ACC112 (cell line): ENCODE data around the gene XAGE2.

Experiments
- H2AFZ ChIP-seq: fragments of 200-600 bp; sonication (generic); one replicate; pipeline ENCODE4 v1.6.0; 2017; ENCODE audit warnings: antibody characterized with exemption, low read length; ENCODE audit not compliant: unreplicated experiment
- H3K27ac ChIP-seq: fragments of 200-600 bp; sonication (generic); 2 replicates; pipeline ENCODE4 v1.5.1; 2014; ENCODE audit warnings: low read depth, mild to moderate bottlenecking, antibody characterized with exemption, low read length, moderate library complexity
- H3K27me3 ChIP-seq: fragments of 200-600 bp; sonication (generic); 2 replicates; pipeline ENCODE4 v1.6.1; 2014; ENCODE audit warnings: mild to moderate bottlenecking, antibody characterized with exemption, low read length, moderate library complexity, mixed read lengths; ENCODE audit not compliant: insufficient read depth
- H3K36me3 ChIP-seq: fragments of 200-600 bp; sonication (generic); 2 replicates; pipeline ENCODE4 v1.6.1; 2016; ENCODE audit warnings: mild to moderate bottlenecking, antibody characterized with exemption, low read length, moderate library complexity, mixed read lengths; ENCODE audit not compliant: insufficient read depth
- H3K4me1 ChIP-seq: fragments of 200-600 bp; sonication (generic); one replicate; pipeline ENCODE4 v1.6.1; 2016; ENCODE audit warnings: low read length, mixed read lengths; ENCODE audit not compliant: insufficient read depth, unreplicated experiment, control insufficient read depth
- H3K4me3 ChIP-seq: fragments of 200-600 bp; sonication (generic); 2 replicates; pipeline ENCODE4 v1.5.1; 2014; ENCODE audit warnings: mild to moderate bottlenecking, low read depth, low read length
- H3K79me2 ChIP-seq: fragments of 200-600 bp; sonication (generic); one replicate; pipeline ENCODE4 v1.6.0; 2016; ENCODE audit warnings: low read length; ENCODE audit not compliant: control insufficient read depth, unreplicated experiment, insufficient read depth

XAGE2 gene

GRCh38 chrX:52359614-52360232 is 9.1 kb upstream of the XAGE2 start:
- no peak overlapping the region for H3K27ac ChIP-seq
- H3K36me3 ChIP-seq = no peaks in the 10 kb centered on the region
- no peaks in the 10 kb centered on the region for H3K79me2 ChIP-seq
- H3K4me3 ChIP-seq = no peak overlapping the region
- H3K27me3 ChIP-seq = no peaks in the 10 kb centered on the region
- H2AFZ ChIP-seq = no peak overlapping the region
- H3K4me1 ChIP-seq = no peaks in the 10 kb centered on the region

GRCh38 chrX:52361941-52362340 is 6.9 kb upstream of the XAGE2 start:
- Histone ChIP-seq H3K4me3 (no peak overlapping the region), H3K36me3 (no peaks in the 10 kb centered on the region), H3K4me1 (no peaks in the 10 kb centered on the region), H3K79me2 (no peaks in the 10 kb centered on the region), H2AFZ (no peak overlapping the region), H3K27me3 (no peaks in the 10 kb centered on the region), H3K27ac (no peak overlapping the region)

- Histone ChIP-seq H3K4me3 (no peak overlapping the region), H3K79me2 (no peaks in the 10 kb centered on the region), H3K36me3 (no peaks in the 10 kb centered on the region), H3K27ac (no peak overlapping the region), H3K4me1 (no peaks in the 10 kb centered on the region), H3K27me3 (no peaks in the 10 kb centered on the region), H2AFZ (no peak overlapping the region)
These were observed 5.5 kb upstream of the XAGE2 start for GRCh38 chrX:52363247-52363883.

- Histone ChIP-seq H2AFZ (no peak overlapping the region), H3K4me3 (no peak overlapping the region), H3K36me3 (no peaks in the 10 kb centered on the region), H3K4me1 (no peaks in the 10 kb centered on the region), H3K27ac (no peak overlapping the region), H3K27me3 (no peaks in the 10 kb centered on the region), H3K79me2 (no peaks in the 10 kb centered on the region)
These were observed 10.0 kb downstream of the XAGE2 start for GRCh38 chrX:52378870-52379269.

GRCh38 chrX:52380993-52381392 is 12.2 kb downstream of the XAGE2 start:
- no peaks in the 10 kb centered on the region for H3K36me3 ChIP-seq
- H3K27ac ChIP-seq = no peak overlapping the region
- H2AFZ ChIP-seq = no peak overlapping the region
- no peaks in the 10 kb centered on the region for H3K27me3 ChIP-seq
- H3K79me2 ChIP-seq = no peaks in the 10 kb centered on the region
- H3K4me1 ChIP-seq = no peaks in the 10 kb centered on the region
- H3K4me3 ChIP-seq = no peak overlapping the region

- Histone ChIP-seq H3K27me3 (no peaks in the 10 kb centered on the region), H3K4me3 (no peak overlapping the region)
These were observed 41.9 kb downstream of the XAGE2 start for GRCh38 chrX:52410439-52411394.

GRCh38 chrX:52415304-52415703 is 46.5 kb downstream of the XAGE2 start:
- Histone ChIP-seq H3K79me2 (no peaks in the 10 kb centered on the region), H3K27me3 (no peaks in the 10 kb centered on the region), H3K4me1 (peaks cover 6% of the 10 kb centered on the region)

More at GRCh38 chrX:52410439-52411394, 41.9 kb downstream of the XAGE2 start:
- Histone ChIP-seq H3K79me2 (no peaks in the 10 kb centered on the region), H3K36me3 (no peaks in the 10 kb centered on the region), H3K27ac (no peak overlapping the region), H3K4me1 (peaks cover 6% of the 10 kb centered on the region), H2AFZ (no peak overlapping the region)

GRCh38 chrX:52416816-52417215 is 48.0 kb downstream of the XAGE2 start:
- H3K27me3 ChIP-seq = no peaks in the 10 kb centered on the region
- no peak overlapping the region for H2AFZ ChIP-seq
- no peaks in the 10 kb centered on the region for H3K79me2 ChIP-seq
- H3K4me3 ChIP-seq = no peak overlapping the region
- no peak overlapping the region for H3K27ac ChIP-seq
- H3K4me1 ChIP-seq = peaks cover 16% of the 10 kb centered on the region
- no peaks in the 10 kb centered on the region for H3K36me3 ChIP-seq

More at GRCh38 chrX:52415304-52415703, 46.5 kb downstream of the XAGE2 start:
- Histone ChIP-seq H2AFZ (no peak overlapping the region), H3K4me3 (no peak overlapping the region), H3K27ac (no peak overlapping the region), H3K36me3 (no peaks in the 10 kb centered on the region)

- Histone ChIP-seq H3K79me2 (no peaks in the 10 kb centered on the region), H3K27me3 (no peaks in the 10 kb centered on the region), H3K4me1 (peaks cover 41% of the 10 kb centered on the region)
These were observed 52.1 kb downstream of the XAGE2 start for GRCh38 chrX:52420824-52421443.

GRCh38 chrX:52422884-52423283 is 54.1 kb downstream of the XAGE2 start:
- H3K4me1 ChIP-seq = peaks cover 41% of the 10 kb centered on the region
- no peaks in the 10 kb centered on the region for H3K36me3 ChIP-seq
- no peaks in the 10 kb centered on the region for H3K79me2 ChIP-seq
- no peaks in the 10 kb centered on the region for H3K27me3 ChIP-seq
- H3K27ac ChIP-seq = peak overlapping the region; percentile 65
- no peak overlapping the region for H2AFZ ChIP-seq
- H3K4me3 ChIP-seq = no peak overlapping the region

More at GRCh38 chrX:52420824-52421443, 52.1 kb downstream of the XAGE2 start:
- Histone ChIP-seq H3K4me3 (no peak overlapping the region), H2AFZ (no peak overlapping the region), H3K27ac (peak overlapping the region; percentile 52), H3K36me3 (no peaks in the 10 kb centered on the region)
